ENCODE results near the gene UBE2E1. TPM values are rescaled to one million over a fixed set of nuclear protein-coding genes. Genes with fewer than 3 reads are reported as not detected.

The UBE2E1 gene
- total RNA-seq: 71.7 and 82.2 TPM in 2 replicates

DNA sequence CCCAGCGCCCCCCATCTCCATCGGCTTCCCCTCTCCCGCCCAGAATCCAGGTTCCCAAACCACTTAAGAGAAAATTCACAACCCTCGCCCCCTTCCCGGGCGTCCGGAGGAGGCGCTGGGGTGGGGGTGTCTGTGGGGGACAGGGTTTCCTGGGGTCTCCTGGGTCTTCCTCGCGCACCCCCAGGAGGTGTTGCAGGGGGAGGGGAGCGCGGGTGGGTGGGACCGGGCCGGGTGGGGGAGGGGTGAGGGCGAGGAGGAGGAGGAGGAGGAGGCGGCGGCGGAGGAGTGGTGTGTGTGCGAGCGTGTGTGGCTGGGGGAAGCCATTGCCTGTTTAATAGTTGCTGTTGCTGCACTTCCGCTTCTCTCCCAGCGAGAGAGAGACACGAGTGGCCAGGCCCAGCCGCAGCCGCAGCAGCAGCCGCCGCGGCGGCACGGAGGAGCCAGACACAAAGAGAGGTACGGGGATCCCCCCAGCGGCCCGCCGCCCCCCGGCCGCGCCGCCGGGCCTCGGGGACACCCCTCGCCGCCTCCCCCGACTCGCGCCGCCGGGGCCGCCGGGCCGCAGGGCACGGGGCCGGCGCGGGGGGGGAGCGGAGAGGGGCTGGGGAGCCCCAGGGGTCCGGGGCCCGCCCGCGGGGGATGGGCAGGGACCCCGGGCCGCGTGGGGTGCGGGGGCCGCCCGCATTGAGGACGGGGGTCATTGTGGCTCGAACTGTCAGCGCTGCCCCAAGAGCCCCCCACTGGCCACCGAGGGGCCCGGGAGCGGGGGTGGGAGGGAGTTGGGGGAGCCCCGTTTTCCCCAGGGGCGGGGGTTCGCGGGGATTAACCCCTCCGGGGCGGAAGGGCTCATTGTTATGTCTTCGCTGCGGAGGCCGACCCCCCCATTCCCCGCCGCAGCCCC lies at the start of gene UBE2E1:
UBE2E1 (plus strand) TSS at position 323 of the 901 bp plus-strand sequence. CDS start 1,315 bp downstream, outside the sequence.

DNA sequence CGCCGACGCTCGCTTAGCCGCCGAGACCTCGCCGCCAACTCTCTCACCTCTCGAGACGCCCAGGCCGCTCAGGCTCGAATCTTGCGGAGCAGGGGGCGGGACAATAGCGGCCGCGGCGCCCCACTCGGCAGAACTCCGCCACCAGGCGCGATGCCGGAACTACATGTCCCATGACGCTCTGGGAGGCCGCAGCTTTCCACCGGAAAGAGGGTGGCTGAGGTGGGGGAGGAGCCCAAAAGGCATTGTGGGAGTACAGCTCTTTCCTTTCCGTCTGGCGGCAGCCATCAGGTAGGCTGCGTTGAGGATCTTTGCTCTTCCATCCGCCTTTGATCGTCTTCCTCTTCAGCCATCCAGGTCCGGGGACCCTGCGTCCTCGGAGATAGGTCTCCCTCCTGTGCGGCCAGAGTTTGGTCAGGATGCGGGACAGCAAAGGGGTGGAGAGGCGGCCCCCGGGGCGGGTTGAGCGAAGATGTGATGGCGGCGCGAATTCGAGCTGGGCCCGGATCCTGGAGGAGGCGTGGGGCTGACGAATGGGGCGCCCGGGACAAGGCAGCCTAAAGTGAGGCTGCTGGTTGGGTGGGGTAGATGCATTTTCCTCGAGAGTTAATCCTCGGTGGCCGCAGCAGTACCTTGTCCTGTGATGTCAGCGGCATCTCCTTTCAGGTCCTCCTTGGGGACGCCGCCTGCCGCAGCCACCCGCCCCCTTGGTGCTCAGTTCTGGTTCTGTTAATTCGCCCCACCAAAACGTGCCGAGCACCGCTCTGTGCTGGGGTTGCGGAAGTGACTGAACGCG lies 111.3 kb downstream of the UBE2E1 start, which contains the start of the genes NKIRAS1 and RPL15:
NKIRAS1 (minus strand) TSS at position 105 of the 793 bp plus-strand sequence. CDS start 6,086 bp downstream, outside the sequence.
RPL15 (plus strand) TSS at position 247 of the 793 bp plus-strand sequence. CDS start 728 bp downstream, outside the sequence.

Other genes with a start within 250 kb of the UBE2E1 start
- gene NKIRAS1, start 111.0 kb downstream of the UBE2E1 start, total RNA-seq: 4.0 and 7.9 TPM in 2 replicates
- gene RPL15, start 111.2 kb downstream of the UBE2E1 start, total RNA-seq: 3,571 and 4,186 TPM in 2 replicates
- gene NR1D2, start 139.3 kb downstream of the UBE2E1 start, total RNA-seq: 6.1 and 7.6 TPM in 2 replicates